ENCODE results near the gene ARHGEF1.

- no peak for TF ChIP-seq CTCF (IDR thresholded peaks at IDR 0.05; ENCODE audit: low read length)
- no peak for TF ChIP-seq EZH2 (IDR thresholded peaks at IDR 0.05; ENCODE audit: borderline replicate concordance, low read length)
Observed at GRCh38 chr19:41871573-41872383, 11.2 kb upstream of the ARHGEF1 start.
